Glutamatergic neuron (in vitro differentiated cells): ENCODE results near the gene SMPD2. TPM values are rescaled to one million over a fixed set of nuclear protein-coding genes. Genes with fewer than 3 reads are reported as not detected.
"Not testable (repeated sequence)": the region's sequence is repeated elsewhere in the genome, so short reads cannot be mapped to it uniquely, and the experiment has no call there.

Experiments used
- DNase-seq: peaks from one replicate; pipeline ENCODE4 v3.0.0; 2022
- H3K27ac Mint-ChIP-seq: one replicate; pipeline ENCODE4 v1.8.0; 2020; ENCODE audit warnings: mild to moderate bottlenecking, mixed read lengths, inconsistent platforms; ENCODE audit not compliant: unreplicated experiment
- H3K27me3 Mint-ChIP-seq: one replicate; pipeline ENCODE4 v1.8.0; 2020; ENCODE audit warnings: mild to moderate bottlenecking, moderate library complexity, mixed read lengths, inconsistent platforms; ENCODE audit not compliant: unreplicated experiment
- H3K36me3 Mint-ChIP-seq: one replicate; pipeline ENCODE4 v1.8.0; 2020; ENCODE audit warnings: mild to moderate bottlenecking, mixed read lengths, inconsistent platforms; ENCODE audit not compliant: unreplicated experiment
- H3K4me1 Mint-ChIP-seq: one replicate; pipeline ENCODE4 v1.8.0; 2020; ENCODE audit warnings: mild to moderate bottlenecking, low read depth, mixed read lengths, inconsistent platforms; ENCODE audit not compliant: unreplicated experiment
- H3K4me3 Mint-ChIP-seq: one replicate; pipeline ENCODE4 v1.8.0; 2020; ENCODE audit warnings: mild to moderate bottlenecking, mixed read lengths, inconsistent platforms; ENCODE audit not compliant: unreplicated experiment
- H3K9me3 Mint-ChIP-seq: one replicate; pipeline ENCODE4 v1.8.0; 2020; ENCODE audit warnings: mild to moderate bottlenecking, moderate library complexity, mixed read lengths, inconsistent platforms; ENCODE audit not compliant: unreplicated experiment
- total RNA-seq: library from RNA; stranded (reverse); fragmentation: NEBNext Ultra II Directional; extraction: Animal tissue kit (Norgen Biotek cat#: 25700); gene quantifications from one replicate; pipeline ENCODE4 v1.2.1, GENCODE V29; 2021; ENCODE audit not compliant: unreplicated experiment
- TF ChIP-seq, protein P1 (sequence below): fragments of 200-600 bp; sonication (generic); IDR thresholded peaks from one replicate; pipeline ENCODE4 v1.5.0; 2021; ENCODE audit not compliant: partially characterized antibody, unreplicated experiment

SMPD2 gene
- total RNA-seq, 1 donor from 2014 or later: 6.4 TPM

DNA sequence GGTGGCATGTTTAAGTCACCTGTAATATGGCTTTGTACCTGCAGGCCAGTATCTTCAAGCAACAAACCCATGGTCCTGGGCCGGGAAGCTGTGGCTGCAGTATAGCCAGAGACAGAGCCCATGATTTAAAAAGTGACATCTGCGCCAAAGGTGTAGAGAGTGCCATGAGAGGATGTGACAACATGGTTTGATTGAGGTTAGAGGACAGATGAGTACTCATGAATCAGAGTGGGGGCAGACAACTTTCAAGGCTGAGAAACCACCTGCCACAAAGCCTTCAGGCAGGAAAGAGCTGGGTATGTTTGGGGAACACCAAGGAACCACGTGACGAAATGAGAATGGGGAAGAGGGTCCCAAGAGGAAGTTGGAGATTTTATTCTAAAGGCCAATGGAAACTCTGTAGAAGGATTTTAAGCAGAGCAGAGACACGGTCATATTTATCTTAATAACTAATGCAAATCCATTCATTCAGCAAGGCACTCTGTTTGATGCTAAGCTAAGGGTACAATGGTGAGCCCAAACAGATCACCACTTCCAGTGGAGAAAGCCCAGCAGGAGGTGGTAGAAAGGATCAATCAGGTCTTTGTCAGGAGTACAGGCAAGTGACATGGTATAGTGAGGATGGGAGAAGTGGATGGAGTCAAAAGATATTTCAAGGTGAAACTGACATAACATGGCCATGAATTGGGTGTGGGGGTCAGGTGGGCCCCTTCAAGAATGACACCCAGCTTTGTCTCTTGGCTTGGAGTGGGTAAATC lies 18.4 kb downstream of the SMPD2 start:
- Mint-ChIP-seq H3K27me3 (peaks cover 11% of the 10 kb centered on the region), H3K27ac (no peak overlapping the region), H3K4me1 (peaks cover 5% of the 10 kb centered on the region), H3K4me3 (no peak overlapping the region), H3K9me3 (peaks cover 13% of the 10 kb centered on the region), H3K36me3 (no peaks in the 10 kb centered on the region)
- no peak for DNase-seq
- TF ChIP-seq, protein P1, sequence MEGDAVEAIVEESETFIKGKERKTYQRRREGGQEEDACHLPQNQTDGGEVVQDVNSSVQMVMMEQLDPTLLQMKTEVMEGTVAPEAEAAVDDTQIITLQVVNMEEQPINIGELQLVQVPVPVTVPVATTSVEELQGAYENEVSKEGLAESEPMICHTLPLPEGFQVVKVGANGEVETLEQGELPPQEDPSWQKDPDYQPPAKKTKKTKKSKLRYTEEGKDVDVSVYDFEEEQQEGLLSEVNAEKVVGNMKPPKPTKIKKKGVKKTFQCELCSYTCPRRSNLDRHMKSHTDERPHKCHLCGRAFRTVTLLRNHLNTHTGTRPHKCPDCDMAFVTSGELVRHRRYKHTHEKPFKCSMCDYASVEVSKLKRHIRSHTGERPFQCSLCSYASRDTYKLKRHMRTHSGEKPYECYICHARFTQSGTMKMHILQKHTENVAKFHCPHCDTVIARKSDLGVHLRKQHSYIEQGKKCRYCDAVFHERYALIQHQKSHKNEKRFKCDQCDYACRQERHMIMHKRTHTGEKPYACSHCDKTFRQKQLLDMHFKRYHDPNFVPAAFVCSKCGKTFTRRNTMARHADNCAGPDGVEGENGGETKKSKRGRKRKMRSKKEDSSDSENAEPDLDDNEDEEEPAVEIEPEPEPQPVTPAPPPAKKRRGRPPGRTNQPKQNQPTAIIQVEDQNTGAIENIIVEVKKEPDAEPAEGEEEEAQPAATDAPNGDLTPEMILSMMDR: no peak

DNA sequence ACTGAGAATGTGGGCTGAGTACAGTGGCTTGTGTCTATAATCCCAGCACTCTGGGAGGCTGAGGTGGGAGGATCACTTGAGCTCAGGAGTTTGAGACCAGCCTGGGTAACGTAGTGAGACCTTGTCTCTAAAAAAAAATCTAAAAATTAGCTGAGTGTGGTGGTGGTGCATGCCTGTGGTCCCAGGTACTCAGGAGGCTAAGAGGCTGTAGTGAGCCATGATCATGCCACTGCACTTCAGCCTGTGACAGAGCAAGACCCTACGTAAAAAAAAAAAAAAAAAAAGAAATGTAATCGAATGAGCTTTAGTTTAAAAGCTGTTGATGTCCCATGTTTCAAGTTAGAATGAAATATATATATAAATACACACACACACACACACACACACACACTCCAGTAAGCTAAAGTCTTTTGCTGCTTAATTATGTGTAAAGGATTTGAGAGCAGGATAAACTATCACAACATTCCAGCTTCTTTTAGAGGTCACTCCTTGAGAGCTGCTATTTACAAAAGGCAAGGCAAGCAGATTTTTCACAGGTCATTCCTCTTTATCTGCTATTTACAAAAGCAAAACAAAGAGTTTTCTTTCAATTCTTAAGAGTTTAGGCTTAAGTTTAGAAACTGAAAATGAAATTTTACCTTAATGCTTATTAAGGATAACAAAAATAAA lies 19.8 kb downstream of the SMPD2 start:
- TF ChIP-seq, protein P1: no peak
- no peak for DNase-seq
- H3K27ac Mint-ChIP-seq: no peak overlapping the region
- peaks cover 3% of the 10 kb centered on the region for H3K4me1 Mint-ChIP-seq
- H3K4me3 Mint-ChIP-seq: no peak overlapping the region
- no peaks in the 10 kb centered on the region for H3K36me3 Mint-ChIP-seq
- peaks cover 6% of the 10 kb centered on the region for H3K9me3 Mint-ChIP-seq
- H3K27me3 Mint-ChIP-seq: peaks cover under 1% of the 10 kb centered on the region

DNA sequence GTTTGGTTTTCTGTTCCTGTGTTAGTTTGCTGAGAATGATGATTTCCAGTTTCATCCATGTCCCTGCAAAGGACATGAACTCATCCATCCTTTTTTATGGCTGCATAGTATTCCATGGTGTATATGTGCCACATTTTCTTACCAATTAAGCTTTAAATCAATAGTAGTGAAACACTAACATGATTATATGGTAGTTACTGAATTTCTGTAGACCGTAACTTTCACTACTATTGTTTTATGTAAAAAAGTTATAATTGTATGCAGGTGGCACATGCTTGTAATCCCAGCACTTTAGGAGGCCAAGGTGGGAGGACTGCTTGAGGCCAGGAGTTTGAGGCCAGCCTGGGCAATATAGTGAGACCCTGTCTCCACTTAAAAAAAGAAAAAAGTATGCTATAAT lies 20.7 kb downstream of the SMPD2 start:
- not testable (repeated sequence) for H3K27me3 Mint-ChIP-seq, H3K9me3 Mint-ChIP-seq, H3K36me3 Mint-ChIP-seq, DNase-seq, H3K4me1 Mint-ChIP-seq, H3K4me3 Mint-ChIP-seq, H3K27ac Mint-ChIP-seq

DNA sequence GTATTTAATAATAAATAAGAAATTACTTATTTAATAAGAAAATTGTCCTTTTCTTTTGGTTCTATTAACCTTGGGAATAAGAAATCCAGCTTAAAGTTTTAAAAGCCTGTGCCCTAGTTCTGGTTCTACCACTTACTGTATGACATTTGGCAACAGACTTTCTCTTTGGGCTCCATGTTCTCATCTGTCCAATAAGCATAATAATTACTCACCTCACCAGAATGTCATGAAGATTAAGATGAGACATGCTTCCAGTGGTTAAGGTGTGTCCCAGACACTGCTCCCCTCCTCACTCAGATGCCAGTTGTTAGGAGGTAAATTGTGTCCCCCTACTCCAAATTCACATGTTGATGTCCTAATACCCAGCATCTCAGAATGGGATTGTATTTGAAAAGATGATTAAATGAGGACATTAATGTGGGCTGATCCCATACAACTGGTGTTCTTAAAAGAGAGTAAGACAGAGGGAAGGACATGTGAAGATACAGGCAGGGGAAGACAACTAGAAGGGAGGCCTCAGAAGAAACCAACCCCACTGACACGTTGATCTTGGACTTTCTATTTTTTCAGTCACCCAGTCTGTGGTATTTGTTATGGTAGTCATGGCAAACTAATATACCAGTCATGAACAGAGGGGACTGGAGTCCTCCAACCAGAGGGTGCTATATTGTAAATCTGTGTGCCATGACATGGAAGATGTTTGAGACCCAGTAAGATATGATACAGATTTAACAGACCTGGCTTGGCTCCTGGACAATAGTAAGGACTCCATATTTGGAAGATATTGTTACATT lies 21.4 kb downstream of the SMPD2 start:
- no peaks in the 10 kb centered on the region for H3K27me3 Mint-ChIP-seq
- no peaks in the 10 kb centered on the region for H3K36me3 Mint-ChIP-seq
- TF ChIP-seq, protein P1: no peak
- no peak overlapping the region for H3K4me3 Mint-ChIP-seq
- H3K4me1 Mint-ChIP-seq: peaks cover 3% of the 10 kb centered on the region
- no peak for DNase-seq
- no peak overlapping the region for H3K27ac Mint-ChIP-seq
- no peaks in the 10 kb centered on the region for H3K9me3 Mint-ChIP-seq

DNA sequence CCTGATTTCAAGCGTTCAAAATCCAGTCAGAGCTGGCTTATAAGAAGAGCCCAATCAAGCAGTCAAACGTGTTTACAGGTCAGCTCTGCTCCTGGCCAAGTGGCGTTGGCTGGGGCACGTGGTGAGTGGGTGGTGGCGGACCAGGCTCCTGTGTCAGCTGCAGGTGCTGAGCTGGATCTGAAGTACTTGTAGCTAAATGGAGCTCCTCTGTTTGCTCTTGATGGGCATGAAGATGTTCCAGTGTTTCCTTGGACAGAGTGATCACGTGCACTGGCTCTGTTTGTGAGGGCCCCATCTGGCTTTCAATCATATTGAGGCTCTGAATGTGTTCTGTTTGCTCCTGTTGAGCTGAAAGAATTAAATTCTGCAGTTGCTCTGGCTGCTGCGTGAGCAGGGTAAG lies 25.2 kb downstream of the SMPD2 start:
- no peaks in the 10 kb centered on the region for H3K36me3 Mint-ChIP-seq
- H3K4me3 Mint-ChIP-seq: no peak overlapping the region
- TF ChIP-seq, protein P1: no peak
- H3K27ac Mint-ChIP-seq: no peak overlapping the region
- DNase-seq: no peak
- H3K9me3 Mint-ChIP-seq: no peaks in the 10 kb centered on the region
- H3K27me3 Mint-ChIP-seq: no peaks in the 10 kb centered on the region
- H3K4me1 Mint-ChIP-seq: no peaks in the 10 kb centered on the region
